ENCODE data around the gene PRKCD. TPM values are rescaled to one million over a fixed set of nuclear protein-coding genes. Genes with fewer than 3 reads are reported as not detected.

Gene PRKCD
- total and polyA plus RNA-seq, 9 of the 15 experiments (the other 6 are each of a cell fraction or from before 2014, with no cell fraction given) = 2.5 to 19.5 (median 6.1) TPM

DNA sequence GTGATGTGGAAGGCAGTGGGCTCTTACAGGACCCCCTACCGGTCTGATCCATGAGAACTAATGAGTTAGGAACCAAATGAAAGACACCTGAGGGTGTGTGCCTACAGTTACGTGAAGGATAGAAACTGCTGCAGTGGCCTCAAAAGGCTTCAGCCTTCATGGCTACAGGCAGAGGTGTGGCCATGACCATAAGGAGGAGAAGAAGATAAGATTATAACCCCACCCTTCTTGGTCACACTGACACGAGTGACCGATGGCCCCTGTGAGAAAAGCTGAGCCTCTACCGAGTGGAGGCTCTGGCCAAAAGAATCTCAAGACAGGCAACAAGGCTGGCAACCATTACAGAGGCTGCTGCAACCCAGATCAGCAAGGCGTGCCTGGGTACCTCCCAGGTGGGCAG is 37.1 kb upstream of the PRKCD start (continued):
- no peak for TF ChIP-seq EP300 (IDR thresholded peaks at IDR 0.05; ENCODE audit: low read length)

DNA sequence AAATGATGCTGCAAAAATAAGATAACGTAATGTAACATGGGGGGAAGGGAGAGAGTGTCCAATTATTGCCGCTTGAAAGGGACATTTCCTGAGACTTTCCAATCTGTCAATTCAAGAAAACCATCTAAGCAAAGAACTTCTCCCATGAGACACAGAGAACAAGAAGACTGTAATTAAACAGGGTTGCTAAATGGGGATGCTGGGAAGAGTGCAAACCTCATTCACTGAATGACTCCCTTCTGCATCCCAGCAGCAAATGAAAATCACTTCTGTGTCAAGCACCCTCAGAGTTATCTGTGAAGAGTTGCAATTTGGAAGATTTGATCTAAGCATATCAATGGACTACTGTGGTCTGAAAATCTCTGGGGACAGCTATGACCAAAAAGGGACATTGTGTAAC is 34.4 kb upstream of the PRKCD start:
- H3K4me3 ChIP-seq = no peak overlapping the region
- in situ Hi-C loops (cut with MboI) = no loop called here
- peaks cover 11% of the 10 kb centered on the region; the same call in 2 of the 3 replicates for H3K79me2 ChIP-seq (ENCODE audit: control insufficient read depth, insufficient read depth, low read length)
- no TSS peak for BruUV-seq (replicated peaks)
- intact Hi-C loops (cut with micrococcal nuclease) = no loop called here
- H3K4me1 ChIP-seq (replicated peaks in 1 of 2; ENCODE audit: control insufficient read depth in 2 of 2, insufficient read depth in 2 of 2, low read length in 2 of 2) = peaks cover 16 to 21% of the 10 kb centered on the region in 2 experiments; a peak in 3 of 5 replicates
- peaks cover 31% of the 10 kb centered on the region; the same call in 2 of the 3 replicates for H3K36me3 ChIP-seq (ENCODE audit: control insufficient read depth, insufficient read depth, low read length)
- no peak overlapping the region for H3K9ac ChIP-seq (ENCODE audit: insufficient read depth in 1 of 2, low read depth in 2 of 2, low read length in 2 of 2)
- no peak overlapping the region for H3K27ac ChIP-seq (ENCODE audit: extremely low read depth, low read depth, low read length)
- no peaks in the 10 kb centered on the region for H3K9me1 ChIP-seq (ENCODE audit: control insufficient read depth, insufficient read depth, low read length)
- ChIA-PET POLR2A (no interaction called here), CTCF (ENCODE audit: low intra/inter-chr PET ratio) (no interaction called here)
- H3K4me2 ChIP-seq (ENCODE audit: insufficient read depth, low read length) = no peak overlapping the region
- 40% methylated on average over 2 of the region's 2 CpGs for WGBS (ENCODE audit: insufficient coverage, low coverage, missing lambda C conversion rate)
- no peaks in the 10 kb centered on the region for H4K20me1 ChIP-seq (replicated peaks; ENCODE audit: control insufficient read depth, insufficient read depth, low read length)
- DNase-seq (ENCODE audit: extremely low read depth in 1 of 4, low spot score in 3 of 4) (no peak), ATAC-seq (no peak), FAIRE-seq (no peak)
- no peaks in the 10 kb centered on the region for H3K9me3 ChIP-seq (replicated peaks; ENCODE audit: control insufficient read depth, insufficient read depth, low read depth, low read length)
- TF ChIP-seq NFE2L1 (tag; IDR thresholded peaks at IDR 0.05; ENCODE audit: borderline replicate concordance, low read depth) (no peak), HES1 (IDR thresholded peaks at IDR 0.05; ENCODE audit: low read depth) (no peak), ELF4 (CRISPR knock-in tag; IDR thresholded peaks at IDR 0.05) (no peak), ZNF41 (CRISPR knock-in tag; conservative IDR thresholded peaks at IDR 0.05) (no peak)
- H3K27me3 ChIP-seq (ENCODE audit: control insufficient read depth in 2 of 2, insufficient read depth in 2 of 2, low read length in 2 of 2) = no peaks in the 10 kb centered on the region
- no peak overlapping the region for H2AFZ ChIP-seq (ENCODE audit: low read depth, low read length)
